Colon (tissue), 2 donors: ENCODE results near the gene LCN10.
"Not testable (repeated sequence)": the region's sequence is repeated elsewhere in the genome, so short reads cannot be mapped to it uniquely, and the experiment has no call there.

Source experiments
- FAIRE-seq: peaks from 2 replicates; lab custom pipeline; 2012; peaks lifted over from hg19 to GRCh38; lab: Jason Lieb, UNC
- donor health status: control.
- donor health status: control.

The LCN10 gene

DNA sequence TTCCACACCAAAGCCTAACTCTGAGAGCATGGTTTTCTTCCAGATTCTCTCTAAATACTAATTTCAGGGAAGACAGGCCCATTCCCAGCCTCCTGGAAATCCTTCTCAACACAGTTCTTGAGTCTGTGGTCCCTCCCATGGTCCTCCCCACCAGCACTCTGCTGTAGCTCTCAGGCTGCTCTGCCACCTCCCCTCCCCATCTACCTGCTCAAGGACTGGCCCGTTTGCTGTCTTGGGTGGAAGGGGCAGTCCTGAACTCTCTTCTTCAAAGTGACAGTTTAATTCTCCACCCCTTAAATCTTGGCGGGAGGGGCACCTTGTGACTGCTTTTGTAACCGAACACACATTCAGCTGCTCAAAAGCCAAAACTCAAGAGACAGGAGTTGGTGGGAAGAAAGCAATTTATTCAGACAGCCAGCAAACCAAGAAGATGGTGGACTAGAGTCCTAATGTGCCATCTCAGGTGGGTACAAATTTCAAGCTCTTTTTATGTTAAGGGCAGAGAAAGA lies 29.2 kb upstream of the LCN10 start:
- FAIRE-seq: no peak

DNA sequence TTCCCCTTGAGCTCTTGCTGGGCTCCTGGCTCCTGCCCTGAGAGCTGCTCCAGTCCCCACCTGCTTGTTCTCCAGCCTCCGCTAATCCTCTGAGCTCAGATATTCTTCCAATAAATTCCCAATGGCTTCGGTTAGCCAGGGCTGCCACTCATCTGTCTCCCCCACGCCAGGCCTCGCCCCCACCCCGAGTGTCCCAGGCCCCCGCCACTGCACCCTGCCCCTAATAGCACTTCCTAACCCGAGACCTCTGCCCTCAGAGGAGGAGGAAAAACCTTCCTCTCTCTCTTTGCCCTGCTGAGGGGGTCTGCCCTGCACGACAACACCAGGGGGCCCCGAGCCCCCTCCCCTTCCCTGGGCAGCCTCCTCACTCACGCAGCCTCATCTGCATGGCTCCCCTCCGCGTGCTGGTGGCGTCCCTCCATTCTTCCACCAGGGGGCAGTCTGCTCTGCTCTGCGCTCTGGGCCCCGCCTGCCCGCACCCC lies 27.0 kb upstream of the LCN10 start:
- no peak for FAIRE-seq

DNA sequence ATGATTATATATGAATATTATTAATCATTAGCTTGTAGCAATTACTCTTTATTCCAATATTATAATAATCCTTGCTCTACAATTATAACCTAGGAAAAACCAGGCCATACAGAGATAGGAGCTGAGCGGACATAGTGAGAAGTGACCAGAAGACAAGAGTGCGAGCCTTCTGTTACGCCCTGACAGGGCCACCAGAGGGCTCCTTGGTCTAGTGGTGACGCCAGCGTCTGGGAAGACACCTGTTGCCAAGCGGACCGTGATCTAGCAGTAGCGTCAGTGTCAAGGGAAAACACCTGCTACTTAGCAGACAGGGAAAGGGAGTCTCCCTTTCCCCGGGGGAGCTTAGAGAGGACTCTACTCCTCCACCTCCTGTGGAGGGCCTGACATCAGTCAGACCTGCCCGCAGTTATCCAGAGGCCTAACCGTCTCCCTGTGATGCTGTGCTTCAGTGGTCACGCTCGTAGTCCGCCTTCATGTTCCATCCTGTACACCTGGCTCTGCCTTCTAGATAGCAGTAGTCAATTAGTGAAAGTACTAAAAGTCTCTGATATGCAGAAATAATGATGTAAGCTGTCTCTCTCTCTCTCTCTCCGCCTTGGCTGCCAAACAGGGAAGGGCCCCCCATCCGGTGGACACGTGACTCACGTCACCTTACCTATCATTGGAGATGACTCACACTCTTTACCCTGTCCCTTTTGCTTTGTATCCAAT lies 23.8 kb upstream of the LCN10 start:
- not testable (repeated sequence) for FAIRE-seq

DNA sequence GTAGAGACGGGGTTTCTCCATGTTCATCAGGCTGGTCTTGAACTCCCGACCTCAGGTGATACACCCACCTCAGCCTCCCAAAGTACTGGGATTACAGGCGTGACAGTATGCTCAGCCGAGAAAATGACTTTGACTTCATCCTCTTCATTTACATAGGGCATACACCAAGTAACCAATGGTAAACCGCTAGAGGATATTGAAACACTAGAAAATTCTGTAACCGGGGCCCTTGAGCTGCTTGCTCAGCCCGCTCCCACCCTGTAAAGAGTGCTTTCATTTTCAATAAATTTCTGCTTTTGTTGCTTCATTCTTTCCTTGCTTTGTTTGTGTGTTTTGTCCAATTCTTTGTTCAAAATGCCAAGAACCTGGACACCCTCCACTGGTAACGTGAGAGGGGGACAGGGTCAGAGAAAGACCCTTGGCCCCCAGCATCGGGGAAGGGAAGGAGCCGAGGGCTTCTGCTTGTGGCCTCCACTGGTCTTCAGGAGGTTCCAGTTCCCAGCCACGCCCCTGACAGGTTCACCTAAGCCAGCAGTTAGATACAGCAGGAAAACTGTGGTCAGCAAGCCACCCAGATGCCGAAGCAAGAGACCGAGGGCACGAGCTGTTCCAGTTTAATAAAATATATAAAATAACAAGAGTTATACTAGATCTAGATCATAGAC lies 23.1 kb upstream of the LCN10 start:
- not testable (repeated sequence) for FAIRE-seq

DNA sequence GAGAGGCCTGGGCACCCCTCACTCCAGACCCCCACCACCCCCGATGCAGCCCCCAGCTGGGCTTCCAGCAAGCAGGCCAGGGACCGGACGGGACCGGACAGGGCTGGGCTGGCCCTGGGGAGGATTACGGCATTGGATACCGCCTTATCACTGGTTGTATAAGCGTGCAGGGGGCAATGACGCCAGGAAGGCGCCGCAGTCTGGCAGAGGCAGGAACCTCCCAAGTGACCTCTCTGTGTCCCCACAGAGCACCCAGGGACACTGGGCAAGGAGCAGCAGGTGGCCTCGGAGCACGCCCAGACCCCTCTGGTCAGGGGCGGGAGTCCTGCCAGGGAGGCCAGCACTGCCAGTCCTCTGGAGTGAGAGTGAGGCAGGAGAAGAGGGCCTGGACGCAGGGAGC lies 22.3 kb upstream of the LCN10 start:
- FAIRE-seq: no peak

DNA sequence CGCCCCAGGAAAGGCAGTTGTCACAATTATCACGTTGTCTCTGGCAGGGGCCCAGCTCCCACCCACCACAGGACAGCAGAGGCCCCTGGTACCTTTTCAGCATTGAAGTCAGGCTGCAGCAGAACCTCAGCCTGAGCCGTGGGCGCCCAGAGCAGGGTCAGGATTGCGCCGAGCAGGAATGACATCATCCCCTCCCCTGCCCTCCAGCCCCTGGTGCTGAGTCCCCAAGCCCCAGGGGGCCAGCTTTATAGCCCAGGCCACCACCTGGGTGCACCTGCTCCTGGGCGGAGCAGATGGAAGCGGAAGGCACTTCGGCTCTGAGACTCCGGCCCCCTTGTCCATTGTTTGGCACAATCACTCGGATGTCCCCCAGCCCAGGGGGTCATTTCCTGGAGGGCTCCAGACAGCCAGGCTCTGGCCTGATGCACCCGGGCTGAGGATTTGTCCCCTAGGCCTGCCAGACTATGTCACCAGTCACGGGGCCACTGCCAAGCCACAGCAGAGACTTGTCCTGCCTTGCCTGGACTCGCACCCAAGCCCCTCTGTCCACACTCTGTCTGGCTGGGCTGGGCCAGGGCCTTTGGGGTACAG lies 21.7 kb upstream of the LCN10 start, which contains the start of gene LCN15:
TSS of gene LCN15 (minus strand) at position 218 of the 591 bp plus-strand sequence. CDS start at position 188, 30 bp downstream.
- no peak for FAIRE-seq

DNA sequence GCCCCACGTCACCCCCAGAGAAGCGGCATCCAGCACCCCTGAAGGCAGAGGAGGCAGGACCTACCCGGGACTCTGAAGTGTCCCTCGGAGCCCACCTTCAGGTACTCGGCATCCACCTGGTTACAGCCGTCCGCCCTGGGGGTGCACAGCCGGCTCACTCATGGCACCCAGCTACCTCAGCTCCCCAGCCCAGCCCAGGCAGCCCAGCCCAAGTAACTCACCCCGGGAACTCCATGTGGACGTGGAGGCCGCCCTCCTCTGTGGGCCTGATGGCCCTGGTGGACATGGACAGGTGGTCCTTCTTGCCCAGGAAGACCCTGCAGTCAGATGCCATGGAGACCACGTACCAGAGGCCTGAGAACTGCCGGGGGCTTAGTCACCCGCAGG lies 20.9 kb upstream of the LCN10 start:
- no peak for FAIRE-seq

DNA sequence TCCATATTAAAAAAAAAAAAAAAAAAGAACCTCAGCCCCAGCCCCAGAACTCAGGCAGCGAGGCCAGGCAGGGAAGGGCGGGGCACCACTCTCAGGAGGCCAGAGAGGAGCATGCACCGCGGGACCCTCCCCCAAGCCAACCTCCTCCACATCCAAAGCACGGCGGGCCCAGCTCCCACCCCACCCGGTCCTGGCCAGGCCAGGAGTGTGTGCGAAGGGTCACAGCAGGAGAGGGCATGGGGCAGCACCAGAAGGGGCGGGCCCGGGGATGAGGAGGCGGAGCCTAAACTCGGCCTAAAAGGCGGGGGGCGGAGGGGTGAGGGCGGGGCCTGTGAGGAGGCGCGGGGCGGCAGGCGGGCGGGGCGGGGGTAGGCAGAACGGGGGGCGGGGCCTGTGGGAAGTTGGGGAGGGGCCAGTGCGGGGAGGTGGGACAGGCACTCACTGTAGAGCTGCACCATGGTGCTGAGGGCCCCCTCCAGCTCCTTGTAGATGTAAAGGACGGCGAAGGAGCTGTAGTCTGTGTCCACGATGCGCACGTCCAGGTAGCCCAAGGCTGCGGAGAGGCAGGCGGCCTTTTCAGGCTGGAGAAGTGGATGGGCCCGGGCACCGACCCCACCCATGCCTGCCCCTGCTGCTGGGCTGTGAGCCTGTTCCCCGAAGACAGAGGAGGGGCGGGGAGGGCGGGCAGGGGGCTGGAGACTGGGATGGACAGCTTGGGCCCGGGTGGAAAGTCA lies 20.3 kb upstream of the LCN10 start:
- no peak for FAIRE-seq

DNA sequence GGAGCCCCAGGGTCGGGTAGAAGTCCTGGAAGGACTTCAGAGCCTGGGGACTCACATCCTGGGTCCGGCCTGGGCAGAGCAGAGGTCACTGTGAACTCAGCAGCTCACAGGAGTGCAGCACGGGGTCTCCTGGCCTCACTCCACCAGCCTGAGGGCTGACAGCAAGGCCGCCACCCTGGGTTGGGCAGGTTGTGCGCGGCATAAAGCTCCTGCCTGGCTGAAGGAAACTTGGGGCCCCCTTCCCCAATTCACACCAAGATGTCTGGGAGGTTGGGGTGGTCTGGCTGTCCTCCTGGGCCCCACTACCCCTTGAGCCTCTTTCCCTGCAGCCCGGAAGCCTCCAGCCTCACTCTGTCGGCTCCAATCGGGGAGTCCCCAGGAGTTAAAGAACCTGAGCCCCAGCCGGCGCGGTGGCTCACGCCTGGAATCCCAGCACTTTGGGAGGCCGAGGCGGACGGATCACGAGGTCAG lies 19.5 kb upstream of the LCN10 start:
- FAIRE-seq: no peak

DNA sequence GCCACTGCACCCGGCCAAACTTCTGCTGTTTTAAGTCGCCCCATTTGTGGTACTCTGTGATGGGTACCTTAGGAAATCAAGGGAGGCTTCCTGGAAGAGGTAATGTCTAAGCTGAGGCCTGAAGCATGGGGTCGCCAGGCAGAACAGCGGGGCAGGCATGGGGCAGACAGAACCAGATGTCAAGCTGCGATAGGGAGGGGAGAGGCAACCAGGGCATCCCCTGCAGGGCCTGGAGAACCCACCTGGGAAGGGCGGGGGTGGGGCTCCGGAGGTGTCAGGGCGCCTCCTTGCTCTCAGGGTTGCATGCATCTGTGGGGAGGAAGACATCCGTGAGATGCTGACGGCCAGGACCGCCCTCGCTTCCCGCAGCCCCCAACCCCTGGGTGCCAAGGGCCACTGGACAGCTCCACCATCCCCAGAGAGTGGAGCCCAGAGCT lies 18.8 kb upstream of the LCN10 start:
- no peak for FAIRE-seq

DNA sequence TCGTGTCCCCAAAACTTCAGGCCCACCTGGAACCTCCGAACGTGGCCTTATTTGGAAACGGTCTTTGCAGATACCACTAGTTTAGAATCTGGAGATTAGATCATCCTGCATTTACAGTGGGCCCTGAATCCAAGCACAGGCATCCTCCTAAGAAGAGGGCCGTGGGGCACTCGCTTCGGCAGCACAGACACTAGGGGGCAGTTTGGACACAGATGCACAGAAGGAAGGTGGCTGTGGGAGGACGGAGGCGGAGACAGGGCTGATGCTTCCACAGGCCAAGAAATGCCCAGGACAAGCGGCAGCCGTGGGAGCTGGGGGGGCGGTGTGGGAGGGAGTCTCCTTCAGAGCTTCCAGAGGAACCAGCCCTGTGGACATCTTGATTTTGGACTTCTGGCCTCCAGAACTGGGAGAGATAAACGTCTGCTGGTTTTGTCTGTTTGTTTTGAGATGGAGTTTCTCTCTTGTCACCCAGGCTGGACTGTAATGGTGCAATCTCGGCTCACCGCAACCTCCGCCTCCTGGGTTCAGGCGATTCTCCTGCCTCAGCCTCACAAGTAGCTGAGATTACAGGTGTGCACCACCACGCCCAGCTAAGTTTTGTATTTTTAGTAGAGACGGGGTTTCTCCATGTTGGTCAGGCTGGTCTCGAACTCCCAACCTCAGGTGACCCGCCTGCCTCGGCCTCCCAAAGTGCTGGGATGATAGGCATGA lies 18.2 kb upstream of the LCN10 start:
- not testable (repeated sequence) for FAIRE-seq

DNA sequence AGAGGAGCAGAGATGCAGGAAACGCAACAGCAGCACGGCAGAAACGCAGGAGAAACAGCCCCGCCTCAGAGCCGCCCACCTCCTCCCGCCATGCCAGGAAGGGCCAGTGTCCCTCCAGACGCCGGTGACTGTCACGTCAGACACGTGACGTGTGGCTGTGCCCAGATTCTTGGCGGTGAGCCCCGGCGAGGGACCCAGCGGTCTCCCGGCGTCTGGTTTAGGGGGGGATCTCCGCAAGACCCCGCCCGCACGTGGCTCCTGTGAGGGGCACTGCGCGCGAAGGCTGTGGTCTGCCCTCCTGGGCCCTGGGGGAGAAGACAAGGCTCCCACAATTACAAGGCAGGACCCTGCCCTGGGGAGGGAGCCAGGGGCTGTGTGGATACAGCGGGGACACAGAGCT lies 17.7 kb upstream of the LCN10 start:
- FAIRE-seq: no peak

DNA sequence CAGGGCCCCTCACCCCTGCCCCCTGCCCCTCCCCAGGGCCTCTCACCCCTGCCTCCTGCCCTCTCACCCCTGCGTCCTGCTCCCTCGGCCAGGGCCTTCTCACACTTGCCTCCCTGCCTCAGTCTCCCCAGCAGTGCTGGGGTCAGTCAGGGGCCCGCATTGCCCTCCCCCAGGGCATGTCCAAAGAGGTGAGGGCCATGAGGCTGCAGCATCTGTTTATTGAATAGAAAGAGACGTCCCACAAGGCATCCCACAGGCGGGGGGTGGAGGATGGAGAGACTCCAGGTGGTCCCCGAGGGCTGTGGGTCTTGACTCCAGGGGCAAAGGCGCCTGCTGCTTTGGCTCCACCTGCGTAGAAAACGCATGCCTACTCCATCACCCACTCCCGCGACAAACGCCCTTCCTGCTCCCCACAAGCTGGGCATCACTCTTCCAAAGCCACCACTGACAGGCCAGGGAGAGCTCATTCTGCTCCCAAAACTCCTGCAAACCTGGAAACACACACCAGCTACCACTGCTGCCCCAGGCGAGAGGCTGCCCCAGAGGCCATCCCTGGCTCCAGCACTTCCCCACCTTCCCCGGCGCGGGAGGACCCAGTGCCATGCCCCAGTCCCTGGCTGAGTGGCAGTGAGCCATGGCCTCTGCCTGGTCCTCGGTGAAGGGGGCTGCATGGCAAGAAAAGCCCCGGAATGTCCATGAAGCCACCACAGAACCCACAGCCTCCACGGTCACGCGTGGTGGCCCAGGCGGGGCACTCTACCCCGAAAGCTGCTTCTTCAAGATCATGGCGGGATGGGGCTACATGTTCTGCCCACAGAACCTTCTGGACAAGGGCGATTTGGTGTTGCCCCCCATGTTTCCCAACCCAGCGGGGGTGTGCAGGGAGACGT lies 16.9 kb upstream of the LCN10 start:
- no peak for FAIRE-seq

DNA sequence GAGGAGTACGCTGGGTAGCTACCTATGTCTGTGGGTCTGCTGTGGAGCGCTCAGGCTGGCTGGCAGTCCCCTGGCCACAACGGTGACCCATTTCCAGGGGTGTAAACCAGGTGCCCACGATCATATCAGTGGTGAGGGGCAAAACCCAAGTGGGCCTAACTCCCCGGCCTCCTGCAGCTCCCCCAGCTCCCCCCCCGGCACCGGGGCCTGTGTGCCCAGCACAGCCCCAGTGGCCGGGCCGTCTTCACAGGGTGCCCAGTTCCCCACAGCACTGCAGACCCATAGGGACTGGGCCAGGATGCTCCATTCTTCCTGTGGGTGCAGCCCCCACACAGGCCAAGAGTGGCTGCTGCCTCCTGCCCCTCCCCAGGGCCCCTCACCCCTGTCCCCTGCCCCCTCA lies 16.3 kb upstream of the LCN10 start:
- FAIRE-seq: no peak

DNA sequence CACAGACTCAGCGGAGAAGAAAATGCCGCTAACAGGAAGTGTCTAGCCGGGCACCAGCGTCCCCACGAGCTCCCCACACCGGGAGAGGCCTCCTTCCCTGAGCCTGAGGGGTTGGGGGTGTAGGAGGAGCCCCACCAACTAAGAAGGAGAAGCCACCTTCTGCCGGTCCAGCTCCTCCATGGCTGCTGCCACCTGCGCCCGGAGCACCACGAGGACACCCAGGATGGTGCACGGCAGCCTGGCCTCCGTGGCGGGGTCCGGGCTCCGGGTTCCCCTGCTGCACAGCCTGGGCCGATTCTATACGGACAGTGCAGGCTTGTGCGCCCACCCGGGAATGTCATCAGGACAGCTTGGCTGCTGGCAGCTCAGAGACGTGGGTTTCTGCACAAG lies 15.0 kb upstream of the LCN10 start:
- no peak for FAIRE-seq

DNA sequence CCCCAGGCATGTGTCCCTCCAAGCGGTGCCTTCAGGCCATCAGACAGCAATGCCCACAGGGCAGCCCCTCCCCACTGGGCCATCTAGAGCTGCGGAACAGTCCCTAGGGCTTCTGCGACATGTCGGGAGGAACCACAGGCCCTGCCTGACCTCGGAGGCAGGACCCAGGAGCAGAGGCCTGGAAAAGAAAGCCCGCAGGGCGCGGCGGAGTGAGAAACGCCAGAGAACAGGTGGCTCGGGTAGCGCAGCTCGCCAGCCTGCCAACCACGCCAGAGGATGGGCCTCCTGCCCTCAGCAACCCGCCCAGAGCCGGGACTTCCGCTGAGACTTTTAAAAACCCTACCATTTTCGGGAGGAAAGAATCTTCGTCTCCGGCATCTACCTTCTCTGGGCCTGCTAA lies 14.6 kb upstream of the LCN10 start:
- FAIRE-seq: no peak

DNA sequence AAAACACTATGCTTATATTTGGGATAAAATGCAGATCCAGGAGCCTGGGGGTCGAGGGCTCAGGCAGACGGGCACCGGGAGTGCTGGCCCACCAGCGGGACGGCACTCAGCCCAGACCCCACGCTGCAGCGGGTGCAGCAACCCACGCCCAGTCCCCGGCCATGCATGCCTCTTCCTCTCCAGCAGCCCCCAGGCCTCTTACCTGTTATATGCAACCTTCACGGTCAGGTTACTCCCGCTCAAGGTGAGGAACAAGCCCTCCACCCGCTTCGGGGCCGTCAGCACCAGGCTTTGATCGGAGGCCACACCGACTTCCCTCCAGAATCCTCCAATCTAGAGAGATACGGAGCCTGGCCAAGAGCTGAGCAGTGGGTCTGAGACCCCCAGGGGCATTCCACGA lies 14.1 kb upstream of the LCN10 start:
- no peak for FAIRE-seq

DNA sequence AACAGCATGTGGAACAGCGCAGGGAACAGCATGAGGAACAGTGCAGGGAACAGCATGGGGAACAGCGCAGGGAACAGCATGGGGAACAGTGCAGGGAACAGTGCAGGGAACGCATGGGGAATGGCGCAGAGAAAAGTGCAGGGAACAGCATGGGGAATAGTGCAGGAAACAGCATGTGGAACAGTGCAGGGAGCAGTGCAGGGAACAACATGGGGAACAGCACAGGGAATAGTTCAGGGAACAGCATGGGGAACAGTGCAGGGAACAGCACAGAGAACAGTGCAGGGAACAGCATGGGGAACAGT lies 13.3 kb upstream of the LCN10 start:
- FAIRE-seq: no peak

DNA sequence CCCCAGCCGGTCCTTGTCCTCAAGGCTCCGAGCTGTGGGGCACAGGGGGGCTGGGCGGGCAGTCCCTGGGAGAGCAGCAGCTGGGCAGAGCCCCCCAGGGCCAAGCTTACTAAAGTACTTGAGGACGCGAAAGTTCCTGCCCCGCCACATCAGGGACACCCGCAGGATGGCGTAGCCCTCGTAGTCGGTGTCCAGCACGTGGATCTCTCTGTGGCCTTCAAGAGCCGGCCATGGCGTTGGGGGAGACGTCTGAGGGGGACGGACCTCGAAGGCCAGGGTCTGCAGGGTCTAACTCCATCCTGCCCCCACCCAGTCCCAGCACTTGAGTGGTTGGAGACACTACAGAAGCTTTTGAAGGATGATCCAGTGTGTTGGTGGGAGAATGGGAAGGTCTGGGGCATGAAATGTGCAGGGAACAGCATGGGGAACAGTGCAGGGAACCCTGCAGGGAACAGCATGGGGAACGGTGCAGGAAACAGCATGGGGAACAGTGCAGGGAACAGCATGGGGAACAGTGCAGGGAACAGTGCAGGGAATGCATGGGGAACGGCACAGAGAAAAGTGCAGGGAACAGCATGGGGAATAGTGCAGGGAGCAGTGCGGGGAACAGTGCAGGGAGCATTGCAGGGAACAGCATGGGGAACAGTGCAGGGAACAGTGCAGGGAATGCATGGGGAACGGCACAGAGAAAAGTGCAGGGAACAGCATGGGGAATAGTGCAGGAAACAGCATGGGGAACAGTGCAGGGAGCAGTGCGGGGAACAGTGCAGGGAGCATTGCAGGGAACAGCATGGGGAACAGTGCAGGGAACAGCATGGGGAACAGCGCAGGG lies 12.8 kb upstream of the LCN10 start:
- FAIRE-seq: not testable (repeated sequence)
